Endothelial cell of umbilical vein (primary cell): ENCODE data around the gene SECISBP2.

Source experiments
- CTCF ChIP-seq, 2 donors: IDR thresholded peaks; 1 replicate in 1 of 2; 2 replicates in 1 of 2; pipeline ENCODE4 v1.5.1; 2011; ENCODE audit warnings: low read length in 2 of 2, mild to moderate bottlenecking in 2 of 2, moderate library complexity in 2 of 2, control low read depth in 1 of 2, inconsistent platforms in 1 of 2, low read depth in 1 of 2; ENCODE audit not compliant: insufficient read depth in 1 of 2; ENCODE audit errors: extremely low read depth in 1 of 2
- POLR2AphosphoS5 ChIP-seq: IDR thresholded peaks from 2 replicates; pipeline ENCODE4 v1.6.1; 2012; ENCODE audit warnings: low read depth, mild to moderate bottlenecking, control low read depth, low read length, moderate library complexity; ENCODE audit not compliant: insufficient read depth

GRCh38 chr9:89304834-89305188, 13.5 kb upstream of the SECISBP2 start:
- no peak for TF ChIP-seq CTCF (IDR thresholded peaks at IDR 0.05; ENCODE audit: extremely low read depth in 1 of 2, insufficient read depth in 1 of 2, low read depth in 1 of 2, low read length in 2 of 2)
- TF ChIP-seq POLR2AphosphoS5 = no peak
